ENCODE results near the gene RTN4.

GRCh38 chr2:55052129-55053061 is 2.1 kb upstream of the RTN4 start:
- TF ChIP-seq, protein P1, sequence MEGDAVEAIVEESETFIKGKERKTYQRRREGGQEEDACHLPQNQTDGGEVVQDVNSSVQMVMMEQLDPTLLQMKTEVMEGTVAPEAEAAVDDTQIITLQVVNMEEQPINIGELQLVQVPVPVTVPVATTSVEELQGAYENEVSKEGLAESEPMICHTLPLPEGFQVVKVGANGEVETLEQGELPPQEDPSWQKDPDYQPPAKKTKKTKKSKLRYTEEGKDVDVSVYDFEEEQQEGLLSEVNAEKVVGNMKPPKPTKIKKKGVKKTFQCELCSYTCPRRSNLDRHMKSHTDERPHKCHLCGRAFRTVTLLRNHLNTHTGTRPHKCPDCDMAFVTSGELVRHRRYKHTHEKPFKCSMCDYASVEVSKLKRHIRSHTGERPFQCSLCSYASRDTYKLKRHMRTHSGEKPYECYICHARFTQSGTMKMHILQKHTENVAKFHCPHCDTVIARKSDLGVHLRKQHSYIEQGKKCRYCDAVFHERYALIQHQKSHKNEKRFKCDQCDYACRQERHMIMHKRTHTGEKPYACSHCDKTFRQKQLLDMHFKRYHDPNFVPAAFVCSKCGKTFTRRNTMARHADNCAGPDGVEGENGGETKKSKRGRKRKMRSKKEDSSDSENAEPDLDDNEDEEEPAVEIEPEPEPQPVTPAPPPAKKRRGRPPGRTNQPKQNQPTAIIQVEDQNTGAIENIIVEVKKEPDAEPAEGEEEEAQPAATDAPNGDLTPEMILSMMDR (IDR thresholded peaks at IDR 0.05) = no peak
- TF ChIP-seq POLR2A (IDR thresholded peaks at IDR 0.05) = no peak
